Hepatocyte (in vitro differentiated cells): Measurements from ENCODE around the gene GNG7.

Source experiments
- EZH2 ChIP-seq: fragments of 200-600 bp; sonication (generic); IDR thresholded peaks from 2 replicates; pipeline ENCODE4 v1.6.1; 2016; ENCODE audit warnings: antibody characterized with exemption, mild to moderate bottlenecking, borderline replicate concordance
- EZH2phosphoT487 ChIP-seq: fragments of 200-600 bp; sonication (generic); IDR thresholded peaks from one replicate; pipeline ENCODE4 v1.6.1; 2018; ENCODE audit warnings: antibody characterized with exemption, mild to moderate bottlenecking, low read depth, moderate library complexity; ENCODE audit not compliant: unreplicated experiment, severe bottlenecking
- TF ChIP-seq, protein P1 (sequence below): fragments of 200-600 bp; sonication (generic); IDR thresholded peaks from 2 replicates; pipeline ENCODE4 v1.5.1; 2016; ENCODE audit warnings: antibody characterized with exemption, mild to moderate bottlenecking; ENCODE audit not compliant: poor library complexity

DNA sequence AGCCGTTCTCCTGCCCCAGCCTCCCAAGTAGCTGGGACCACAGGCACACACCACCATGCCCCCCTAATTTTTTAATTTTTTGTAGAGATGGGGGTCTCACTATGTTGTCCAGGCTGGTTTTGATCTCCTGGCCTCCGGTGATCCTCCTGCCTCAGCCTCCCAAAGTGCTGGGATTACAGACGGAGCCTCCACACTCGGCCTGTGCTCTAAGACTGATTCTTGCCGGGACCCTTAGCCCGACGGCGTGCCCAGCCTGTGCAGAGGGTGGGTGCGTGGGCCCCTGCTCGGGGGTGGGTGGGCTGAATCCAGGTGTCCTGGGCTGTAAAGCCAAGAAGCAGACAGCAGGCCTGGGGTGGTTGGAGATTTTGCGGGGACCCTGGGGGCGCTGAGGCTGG lies 162.2 kb downstream of the GNG7 start:
- TF ChIP-seq EZH2 (no peak), EZH2phosphoT487 (no peak)
- TF ChIP-seq, protein P1, sequence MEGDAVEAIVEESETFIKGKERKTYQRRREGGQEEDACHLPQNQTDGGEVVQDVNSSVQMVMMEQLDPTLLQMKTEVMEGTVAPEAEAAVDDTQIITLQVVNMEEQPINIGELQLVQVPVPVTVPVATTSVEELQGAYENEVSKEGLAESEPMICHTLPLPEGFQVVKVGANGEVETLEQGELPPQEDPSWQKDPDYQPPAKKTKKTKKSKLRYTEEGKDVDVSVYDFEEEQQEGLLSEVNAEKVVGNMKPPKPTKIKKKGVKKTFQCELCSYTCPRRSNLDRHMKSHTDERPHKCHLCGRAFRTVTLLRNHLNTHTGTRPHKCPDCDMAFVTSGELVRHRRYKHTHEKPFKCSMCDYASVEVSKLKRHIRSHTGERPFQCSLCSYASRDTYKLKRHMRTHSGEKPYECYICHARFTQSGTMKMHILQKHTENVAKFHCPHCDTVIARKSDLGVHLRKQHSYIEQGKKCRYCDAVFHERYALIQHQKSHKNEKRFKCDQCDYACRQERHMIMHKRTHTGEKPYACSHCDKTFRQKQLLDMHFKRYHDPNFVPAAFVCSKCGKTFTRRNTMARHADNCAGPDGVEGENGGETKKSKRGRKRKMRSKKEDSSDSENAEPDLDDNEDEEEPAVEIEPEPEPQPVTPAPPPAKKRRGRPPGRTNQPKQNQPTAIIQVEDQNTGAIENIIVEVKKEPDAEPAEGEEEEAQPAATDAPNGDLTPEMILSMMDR: no peak
